Endothelial cell of coronary artery (primary cell): ENCODE data around the gene PNPLA8. TPM values are rescaled to one million over a fixed set of nuclear protein-coding genes. Genes with fewer than 3 reads are reported as not detected.

Experiments used
- total RNA-seq: library from RNA; depleted of rRNA; stranded (reverse); fragments of >200 nt; gene quantifications from 2 replicates; pipeline ENCODE4 v1.2.3, GENCODE V29; 2014

PNPLA8 gene
- 25.5 and 25.9 TPM in 2 replicates for total RNA-seq

GRCh38 chr7:108525985-108526767 lies at the start of gene PNPLA8:
TSS of gene PNPLA8 (minus strand) at chr7:108526135. CDS start at chr7:108515491, 10,644 bp downstream.

GRCh38 chr7:108569381-108570145 lies 43.6 kb upstream of the PNPLA8 start, which contains the start of the genes DNAJB9 and THAP5:
TSS of gene DNAJB9 (plus strand) at chr7:108569874. CDS start at chr7:108571727, 1,853 bp downstream.
TSS of gene THAP5 (minus strand) at chr7:108569706. CDS start at chr7:108569569, 137 bp downstream.

GRCh38 chr7:108455998-108456677 lies 69.8 kb downstream of the PNPLA8 start, which contains the start of gene NRCAM:
TSS of gene NRCAM (minus strand) at chr7:108456436. CDS start at chr7:108240064, 216,372 bp downstream.

Other genes with a start within 250 kb of the PNPLA8 start
- gene NRCAM, start 69.7 kb downstream of the PNPLA8 start, total RNA-seq: 57.6 and 69.4 TPM in 2 replicates
- gene THAP5, start 43.6 kb upstream of the PNPLA8 start, total RNA-seq: 9.9 and 11.0 TPM in 2 replicates
- gene DNAJB9, start 43.7 kb upstream of the PNPLA8 start, total RNA-seq: 24.9 and 38.0 TPM in 2 replicates